Measurements from ENCODE around the gene YAP1.

DNA sequence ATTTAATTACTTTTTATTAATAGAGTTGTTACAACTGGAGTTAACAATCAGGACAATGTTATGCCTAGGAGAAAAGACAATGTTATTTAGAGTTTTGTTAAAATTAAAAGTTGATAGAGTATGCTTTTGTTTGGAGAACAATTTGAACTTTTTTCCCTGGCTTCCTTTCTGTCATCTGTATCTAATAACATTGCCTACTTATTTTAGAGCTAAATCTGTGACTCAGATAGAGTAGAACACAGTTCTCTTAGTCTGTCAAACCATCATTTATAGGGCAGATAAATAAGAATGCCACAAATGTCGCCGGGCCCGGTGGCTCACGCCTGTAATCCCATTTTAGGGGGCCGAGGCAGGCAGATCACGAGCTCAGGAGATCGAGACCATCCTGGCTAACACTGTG is 28.9 kb upstream of the YAP1 start:
- TF ChIP-seq POLR2A (IDR thresholded peaks at IDR 0.05; ENCODE audit: low read depth, low read length) (no peak), TAF1 (IDR thresholded peaks at IDR 0.05; ENCODE audit: low read depth, low read length) (no peak), POLR2AphosphoS5 (IDR thresholded peaks at IDR 0.05; ENCODE audit: low read depth, low read length) (no peak)
